HepG2 (cell line): ENCODE measurements around the gene RPS6KL1.

ENCODE experiments used
- EZH2 ChIP-seq: conservative IDR thresholded peaks from 2 replicates; pipeline ENCODE4 v1.6.1; 2012; ENCODE audit warnings: mild to moderate bottlenecking, low read depth, low read length, moderate library complexity
- TAF1 ChIP-seq: sonication (generic); formaldehyde crosslinking; IDR thresholded peaks from 2 replicates; pipeline ENCODE4 v1.4.0; 2020; ENCODE audit warnings: missing genetic modification reagents
- ZFP1 ChIP-seq: IDR thresholded peaks from 2 replicates; pipeline ENCODE4 v1.6.1; 2016
- ZNF674 ChIP-seq: sonication (generic); formaldehyde crosslinking; IDR thresholded peaks from 2 replicates; pipeline ENCODE4 v1.5.0; 2020; ENCODE audit warnings: low read depth, mild to moderate bottlenecking, missing genetic modification reagents
- TF ChIP-seq, protein P1 (sequence below): sonication (generic); formaldehyde crosslinking; IDR thresholded peaks from 2 replicates; pipeline ENCODE4 v1.4.0; 2020; ENCODE audit warnings: mild to moderate bottlenecking, missing genetic modification reagents
- TF ChIP-seq, protein P2 (sequence below): sonication (generic); formaldehyde crosslinking; IDR thresholded peaks from 2 replicates; pipeline ENCODE4 v1.5.0; 2020; ENCODE audit warnings: mild to moderate bottlenecking, missing genetic modification reagents, moderate library complexity

- TF ChIP-seq, protein P1, sequence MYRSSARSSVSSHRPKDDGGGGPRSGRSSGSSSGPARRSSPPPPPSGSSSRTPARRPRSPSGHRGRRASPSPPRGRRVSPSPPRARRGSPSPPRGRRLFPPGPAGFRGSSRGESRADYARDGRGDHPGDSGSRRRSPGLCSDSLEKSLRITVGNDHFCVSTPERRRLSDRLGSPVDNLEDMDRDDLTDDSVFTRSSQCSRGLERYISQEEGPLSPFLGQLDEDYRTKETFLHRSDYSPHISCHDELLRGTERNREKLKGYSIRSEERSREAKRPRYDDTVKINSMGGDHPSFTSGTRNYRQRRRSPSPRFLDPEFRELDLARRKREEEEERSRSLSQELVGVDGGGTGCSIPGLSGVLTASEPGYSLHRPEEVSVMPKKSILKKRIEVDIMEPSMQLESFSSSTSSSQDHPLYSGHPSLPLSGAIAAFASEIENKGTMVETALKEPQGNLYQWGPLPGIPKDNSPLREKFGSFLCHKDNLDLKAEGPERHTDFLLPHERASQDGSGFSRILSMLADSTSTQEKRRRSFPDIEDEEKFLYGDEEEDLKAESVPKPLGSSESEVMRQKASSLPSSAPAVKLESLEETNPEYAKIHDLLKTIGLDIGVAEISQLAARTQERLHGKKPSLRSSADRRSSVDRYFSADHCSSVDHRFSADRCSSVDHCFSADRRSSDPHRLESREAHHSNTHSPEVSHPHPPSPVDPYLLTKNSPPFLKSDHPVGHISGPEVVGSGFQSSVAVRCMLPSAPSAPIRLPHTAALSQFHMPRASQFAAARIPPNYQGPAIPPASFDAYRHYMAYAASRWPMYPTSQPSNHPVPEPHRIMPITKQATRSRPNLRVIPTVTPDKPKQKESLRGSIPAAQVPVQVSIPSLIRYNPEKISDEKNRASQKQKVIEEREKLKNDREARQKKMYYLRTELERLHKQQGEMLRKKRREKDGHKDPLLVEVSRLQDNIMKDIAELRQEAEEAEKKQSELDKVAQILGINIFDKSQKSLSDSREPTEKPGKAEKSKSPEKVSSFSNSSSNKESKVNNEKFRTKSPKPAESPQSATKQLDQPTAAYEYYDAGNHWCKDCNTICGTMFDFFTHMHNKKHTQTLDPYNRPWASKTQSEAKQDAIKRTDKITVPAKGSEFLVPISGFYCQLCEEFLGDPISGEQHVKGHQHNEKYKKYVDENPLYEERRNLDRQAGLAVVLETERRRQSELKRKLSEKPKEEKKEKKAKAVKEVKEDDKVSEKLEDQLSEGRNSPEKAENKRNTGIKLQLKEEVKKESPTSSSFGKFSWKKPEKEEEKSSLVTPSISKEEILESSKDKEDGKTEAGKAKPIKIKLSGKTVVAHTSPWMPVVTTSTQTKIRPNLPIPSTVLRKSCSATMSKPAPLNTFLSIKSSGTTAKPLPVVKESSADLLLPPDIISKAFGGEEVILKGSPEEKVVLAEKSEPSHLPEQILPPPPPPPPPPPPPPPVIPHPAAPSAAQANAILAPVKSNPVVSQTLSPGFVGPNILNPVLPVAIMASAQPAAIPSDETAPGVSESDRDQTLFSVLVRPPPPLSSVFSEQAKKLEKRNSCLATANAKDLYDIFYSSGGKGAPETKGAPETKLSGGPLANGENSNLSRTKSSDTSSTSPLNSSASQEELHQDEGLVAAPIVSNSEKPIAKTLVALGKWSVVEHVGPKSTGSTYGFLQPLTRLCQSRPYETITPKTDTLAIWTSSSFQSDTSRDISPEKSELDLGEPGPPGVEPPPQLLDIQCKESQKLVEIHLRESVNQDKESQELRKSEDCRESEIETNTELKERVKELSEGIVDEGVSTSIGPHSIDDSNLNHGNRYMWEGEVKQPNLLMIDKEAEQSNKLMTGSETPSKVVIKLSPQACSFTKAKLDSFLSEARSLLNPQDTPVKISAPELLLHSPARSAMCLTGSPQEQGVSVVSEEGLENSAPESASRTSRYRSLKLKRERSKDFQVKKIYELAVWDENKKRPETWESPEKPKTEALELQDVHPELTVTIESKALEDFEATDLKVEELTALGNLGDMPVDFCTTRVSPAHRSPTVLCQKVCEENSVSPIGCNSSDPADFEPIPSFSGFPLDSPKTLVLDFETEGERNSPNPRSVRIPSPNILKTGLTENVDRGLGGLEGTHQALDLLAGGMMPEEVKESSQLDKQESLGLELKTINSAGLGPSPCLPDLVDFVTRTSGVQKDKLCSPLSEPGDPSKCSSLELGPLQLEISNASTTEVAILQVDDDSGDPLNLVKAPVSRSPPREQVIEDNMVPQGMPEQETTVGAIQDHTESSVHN (CRISPR knock-in tag), result no peak
- TF ChIP-seq EZH2, result no peak
- TF ChIP-seq ZNF674 (CRISPR knock-in tag), result no peak
- no peak for TF ChIP-seq ZFP1 (CRISPR knock-in tag)
- no peak for TF ChIP-seq TAF1 (CRISPR knock-in tag)
- TF ChIP-seq, protein P2, sequence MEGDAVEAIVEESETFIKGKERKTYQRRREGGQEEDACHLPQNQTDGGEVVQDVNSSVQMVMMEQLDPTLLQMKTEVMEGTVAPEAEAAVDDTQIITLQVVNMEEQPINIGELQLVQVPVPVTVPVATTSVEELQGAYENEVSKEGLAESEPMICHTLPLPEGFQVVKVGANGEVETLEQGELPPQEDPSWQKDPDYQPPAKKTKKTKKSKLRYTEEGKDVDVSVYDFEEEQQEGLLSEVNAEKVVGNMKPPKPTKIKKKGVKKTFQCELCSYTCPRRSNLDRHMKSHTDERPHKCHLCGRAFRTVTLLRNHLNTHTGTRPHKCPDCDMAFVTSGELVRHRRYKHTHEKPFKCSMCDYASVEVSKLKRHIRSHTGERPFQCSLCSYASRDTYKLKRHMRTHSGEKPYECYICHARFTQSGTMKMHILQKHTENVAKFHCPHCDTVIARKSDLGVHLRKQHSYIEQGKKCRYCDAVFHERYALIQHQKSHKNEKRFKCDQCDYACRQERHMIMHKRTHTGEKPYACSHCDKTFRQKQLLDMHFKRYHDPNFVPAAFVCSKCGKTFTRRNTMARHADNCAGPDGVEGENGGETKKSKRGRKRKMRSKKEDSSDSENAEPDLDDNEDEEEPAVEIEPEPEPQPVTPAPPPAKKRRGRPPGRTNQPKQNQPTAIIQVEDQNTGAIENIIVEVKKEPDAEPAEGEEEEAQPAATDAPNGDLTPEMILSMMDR (CRISPR knock-in tag), result no peak
These were observed 68.0 kb downstream of the RPS6KL1 start for GRCh38 chr14:74855021-74855420.
